Astrocyte of the spinal cord (primary cell): ENCODE measurements around the gene TCP10L.
"Not testable (repeated sequence)": the region's sequence is repeated elsewhere in the genome, so short reads cannot be mapped to it uniquely, and the experiment has no call there.

Experiments used
- DNase-seq: peaks from one replicate; pipeline ENCODE4 v3.0.0; 2011; ENCODE audit warnings: low read depth, low spot score
- H3K4me3 ChIP-seq: 2 replicates; pipeline ENCODE4 v1.5.1; 2011; ENCODE audit warnings: low read depth, mild to moderate bottlenecking, low read length, moderate library complexity
- in situ Hi-C: cut with HindIII; loops from 2 replicates; pipeline ENCODE4 v1.10.0; 2017; ENCODE audit warnings: low sequenced_read_pairs
- TF ChIP-seq, protein P1 (sequence below): IDR thresholded peaks from 2 replicates; pipeline ENCODE4 v1.5.1; 2012; ENCODE audit warnings: low read depth, mild to moderate bottlenecking, low read length, inconsistent platforms

The TCP10L gene, protein sequence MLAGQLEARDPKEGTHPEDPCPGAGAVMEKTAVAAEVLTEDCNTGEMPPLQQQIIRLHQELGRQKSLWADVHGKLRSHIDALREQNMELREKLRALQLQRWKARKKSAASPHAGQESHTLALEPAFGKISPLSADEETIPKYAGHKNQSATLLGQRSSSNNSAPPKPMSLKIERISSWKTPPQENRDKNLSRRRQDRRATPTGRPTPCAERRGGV

DNA sequence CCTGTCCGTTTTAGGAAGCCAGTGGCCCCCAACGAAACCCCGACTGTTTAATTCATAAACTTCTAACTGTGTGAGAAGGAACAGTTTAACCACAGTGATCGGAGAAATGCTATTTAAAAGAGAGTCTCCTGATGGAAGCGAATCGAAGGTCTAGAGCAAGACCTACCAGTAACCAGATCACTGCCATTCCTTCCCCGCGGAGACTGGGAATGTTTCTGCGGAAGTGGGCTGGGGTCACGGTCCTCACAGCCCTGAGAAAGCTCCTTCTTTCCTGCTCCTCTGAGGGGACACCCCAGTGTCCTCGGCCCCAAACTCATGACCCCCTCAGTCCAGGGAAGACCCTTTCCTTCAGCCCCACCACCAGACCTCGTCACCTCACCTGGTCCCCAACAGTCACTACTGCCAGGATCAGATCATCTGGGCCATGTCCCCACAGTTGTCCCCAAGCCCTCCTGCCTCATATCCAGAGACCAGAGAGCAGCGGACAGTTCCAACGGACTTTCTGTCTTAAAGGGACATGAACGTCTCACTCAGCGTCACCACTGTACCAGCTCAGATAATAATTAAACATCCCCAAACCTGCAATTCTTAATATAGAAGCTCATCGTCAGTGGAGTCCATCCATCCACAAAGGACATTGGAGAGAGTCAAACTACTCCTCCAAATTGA, at the start of gene TCP10L:
TCP10L (minus strand) TSS at position 482 of the 669 bp plus-strand sequence. CDS start 1,219 bp downstream, outside the sequence.
- TF ChIP-seq, protein P1, sequence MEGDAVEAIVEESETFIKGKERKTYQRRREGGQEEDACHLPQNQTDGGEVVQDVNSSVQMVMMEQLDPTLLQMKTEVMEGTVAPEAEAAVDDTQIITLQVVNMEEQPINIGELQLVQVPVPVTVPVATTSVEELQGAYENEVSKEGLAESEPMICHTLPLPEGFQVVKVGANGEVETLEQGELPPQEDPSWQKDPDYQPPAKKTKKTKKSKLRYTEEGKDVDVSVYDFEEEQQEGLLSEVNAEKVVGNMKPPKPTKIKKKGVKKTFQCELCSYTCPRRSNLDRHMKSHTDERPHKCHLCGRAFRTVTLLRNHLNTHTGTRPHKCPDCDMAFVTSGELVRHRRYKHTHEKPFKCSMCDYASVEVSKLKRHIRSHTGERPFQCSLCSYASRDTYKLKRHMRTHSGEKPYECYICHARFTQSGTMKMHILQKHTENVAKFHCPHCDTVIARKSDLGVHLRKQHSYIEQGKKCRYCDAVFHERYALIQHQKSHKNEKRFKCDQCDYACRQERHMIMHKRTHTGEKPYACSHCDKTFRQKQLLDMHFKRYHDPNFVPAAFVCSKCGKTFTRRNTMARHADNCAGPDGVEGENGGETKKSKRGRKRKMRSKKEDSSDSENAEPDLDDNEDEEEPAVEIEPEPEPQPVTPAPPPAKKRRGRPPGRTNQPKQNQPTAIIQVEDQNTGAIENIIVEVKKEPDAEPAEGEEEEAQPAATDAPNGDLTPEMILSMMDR: no peak
- in situ Hi-C loops: no loop called here
- H3K4me3 ChIP-seq: no peak within 1 kb of the TSS
- no peak for DNase-seq

DNA sequence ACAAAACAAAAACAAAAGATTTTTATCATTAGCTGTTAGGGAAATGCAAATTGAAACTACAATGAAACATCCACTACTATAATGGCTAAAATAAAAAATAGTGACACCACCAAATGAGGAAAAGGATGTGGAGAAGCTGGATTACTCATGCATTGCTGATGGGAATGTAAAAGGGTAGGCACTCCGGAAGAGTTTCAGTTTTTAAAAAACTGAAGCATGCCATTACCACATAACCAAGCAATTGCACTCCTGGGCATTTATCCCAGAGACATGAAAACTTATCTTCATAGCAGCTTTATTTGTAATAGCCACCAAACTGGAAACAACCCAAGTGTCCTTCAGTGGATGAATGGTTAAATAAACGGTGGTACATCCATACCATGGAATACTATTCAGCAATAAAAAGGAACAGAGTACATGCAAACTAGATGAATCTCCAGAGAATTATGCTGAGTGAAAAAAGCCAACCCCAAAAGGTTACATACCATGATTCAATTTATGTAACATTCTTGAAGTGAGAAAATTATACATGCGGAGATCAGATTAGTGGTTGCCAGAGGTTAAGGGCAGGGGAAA, 41.4 kb upstream of the TCP10L start:
- no peak overlapping the region for H3K4me3 ChIP-seq
- DNase-seq: peak; percentile 17
- in situ Hi-C loops: no loop called here
- TF ChIP-seq, protein P1: no peak

DNA sequence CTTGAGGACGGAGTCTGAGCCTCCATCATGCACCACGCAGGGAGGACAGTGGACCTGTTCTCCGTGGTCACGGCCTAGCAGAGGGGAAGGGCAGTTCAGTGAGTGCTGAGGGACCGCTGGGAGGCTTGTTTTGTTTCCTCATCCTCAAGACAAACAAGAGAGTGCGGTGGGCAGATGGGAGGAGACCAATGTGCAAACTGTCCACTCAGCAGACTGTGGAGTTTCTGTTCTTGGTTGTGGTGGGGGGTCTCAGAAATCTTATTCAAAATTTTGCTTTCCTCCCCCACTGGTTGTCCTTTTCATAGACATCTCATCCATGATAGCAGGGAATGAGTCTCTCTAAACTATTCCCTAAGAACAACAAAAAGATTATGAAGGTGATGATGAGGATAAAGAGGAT, 32.9 kb upstream of the TCP10L start:
- H3K4me3 ChIP-seq, DNase-seq, in situ Hi-C loops: not testable (repeated sequence)

DNA sequence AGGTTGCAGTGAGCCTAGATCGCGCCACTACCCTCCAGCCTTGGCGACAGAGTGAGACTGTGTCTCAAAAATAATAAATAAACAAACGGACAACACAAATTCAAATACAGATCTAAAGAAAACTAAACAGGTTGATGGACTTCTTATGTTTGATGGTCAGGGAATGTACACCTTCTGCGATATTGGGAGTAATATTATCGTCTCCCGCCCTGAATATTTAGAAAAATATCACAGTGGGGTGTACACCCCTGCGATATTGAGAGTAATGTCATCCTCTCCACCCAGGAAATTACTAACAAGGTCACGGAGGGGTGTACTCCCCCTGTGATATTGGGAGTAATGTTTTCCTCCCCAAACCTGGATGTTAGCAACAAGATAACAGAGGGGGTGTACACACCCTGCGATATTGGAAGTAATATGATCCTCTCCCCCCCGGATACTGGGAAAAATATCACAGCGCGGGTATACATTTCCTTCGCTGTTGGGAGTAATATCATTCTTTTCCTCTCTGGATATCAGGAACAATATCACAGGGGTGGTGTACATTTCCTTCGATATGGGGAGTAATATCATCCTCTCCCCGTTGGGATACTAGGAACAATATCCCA, 28.2 kb upstream of the TCP10L start:
- in situ Hi-C loops: no loop called here

DNA sequence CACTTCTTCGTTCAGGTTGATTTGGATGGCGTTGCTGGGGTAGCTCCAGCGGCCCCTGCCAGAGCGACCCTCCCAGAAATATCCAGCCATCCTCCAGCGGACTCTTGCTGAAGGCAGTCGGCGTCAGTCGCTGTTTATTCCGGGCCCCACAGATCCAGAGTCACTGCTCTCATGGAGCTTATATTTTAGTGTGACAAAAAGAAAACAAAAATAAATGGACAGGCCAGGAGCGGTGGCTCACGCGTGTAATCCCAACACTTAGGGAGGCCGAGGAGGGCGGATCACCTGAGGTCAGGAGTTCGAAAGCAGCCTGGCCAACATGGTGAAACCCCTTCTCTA, 27.6 kb upstream of the TCP10L start:
- in situ Hi-C loops: no loop called here
- peak overlapping the region; percentile 94 for H3K4me3 ChIP-seq
- DNase-seq: no peak
- TF ChIP-seq, protein P1: no peak

More for the DNA sequence above, 28.2 kb upstream of the TCP10L start:
- H3K4me3 ChIP-seq: peak overlapping the region; percentile 94
- TF ChIP-seq, protein P1: no peak
- DNase-seq: no peak

DNA sequence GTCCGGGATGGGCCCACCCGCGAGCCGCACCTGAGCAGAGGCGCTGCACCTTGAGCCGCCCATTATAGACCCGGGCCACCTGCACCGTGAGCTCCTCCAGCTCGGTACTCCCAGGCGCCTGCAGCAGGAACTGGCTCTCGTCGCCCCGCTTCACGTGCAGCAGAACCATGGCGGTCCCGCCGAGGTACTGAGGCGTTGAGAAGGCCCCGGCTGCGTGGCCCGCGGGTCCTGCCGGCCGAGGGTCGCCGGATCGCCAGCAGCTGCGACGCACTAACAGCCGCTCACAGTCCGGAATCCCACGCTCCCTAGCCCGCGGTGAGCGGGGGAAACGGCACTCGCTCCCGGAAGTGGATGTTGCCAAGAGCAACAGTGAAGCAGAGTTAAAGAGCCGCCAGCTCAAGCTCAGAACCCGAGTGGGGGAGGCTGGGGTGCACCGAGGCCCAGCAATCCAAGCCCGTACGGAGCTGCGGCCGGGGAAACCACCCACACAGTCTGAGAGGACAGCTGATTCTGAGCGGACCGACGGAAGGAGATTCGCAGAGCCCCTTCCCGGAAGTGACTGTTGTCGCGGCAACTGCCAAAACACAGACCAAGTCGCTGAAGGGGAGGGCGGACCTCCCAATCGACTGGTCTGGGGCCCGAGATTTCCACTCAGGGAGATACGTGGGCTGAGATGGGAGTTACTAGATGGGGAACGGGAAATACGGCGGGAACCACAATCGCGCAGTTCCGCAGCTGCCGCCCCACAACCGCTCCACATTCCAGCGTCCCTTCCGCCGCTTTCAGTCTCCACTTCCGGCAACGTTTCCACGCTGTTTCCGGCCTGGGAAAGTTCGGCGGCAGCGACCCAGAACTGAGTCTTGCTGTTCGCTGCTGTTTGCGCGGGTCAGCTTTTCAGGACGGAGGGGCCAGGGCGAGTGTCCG, 27.0 kb upstream of the TCP10L start, which contains the start of gene CFAP298:
CFAP298 (minus strand) TSS at position 303 of the 924 bp plus-strand sequence; CDS start at position 169, 134 bp downstream.
- TF ChIP-seq, protein P1: no peak
- DNase-seq: peak; percentile 95
- H3K4me3 ChIP-seq: peak within 1 kb of the TSS; percentile 94
- in situ Hi-C loops: no loop called here
